Keratinocyte (primary cell): ENCODE measurements around the gene C19orf38. TPM values are rescaled to one million over a fixed set of nuclear protein-coding genes. Genes with fewer than 3 reads are reported as not detected.
A peak's percentile ranks its signal among the peaks of the same experiment; 100 is the strongest.

Source experiments
- DNase-seq: peaks from one replicate; pipeline ENCODE4 v3.0.0-alpha.2; 2011; ENCODE audit warnings: low read depth, missing footprints, low spot score
- FAIRE-seq: peaks from 2 replicates; lab custom pipeline; 2011; peaks lifted over from hg19 to GRCh38; lab: Jason Lieb, UNC
- H2AFZ ChIP-seq: 2 replicates; pipeline ENCODE4 v1.6.0; 2012; ENCODE audit warnings: low read length, control low read depth, inconsistent platforms; ENCODE audit not compliant: control insufficient read depth
- H3K27ac ChIP-seq: 2 replicates; pipeline ENCODE4 v1.5.1; 2011; ENCODE audit warnings: low read length; ENCODE audit not compliant: control insufficient read depth, insufficient read depth
- H3K27me3 ChIP-seq: 3 replicates; pipeline ENCODE4 v1.6.0; 2011; ENCODE audit warnings: low read length; ENCODE audit not compliant: control insufficient read depth, insufficient read depth; ENCODE audit errors: extremely low read depth
- H3K36me3 ChIP-seq, 2 experiments: 2 replicates in 1 of 2; 3 replicates in 1 of 2; pipeline ENCODE4 v1.5.1; 2011; ENCODE audit warnings: low read length in 2 of 2, mild to moderate bottlenecking in 1 of 2; ENCODE audit not compliant: control insufficient read depth in 2 of 2, insufficient read depth in 2 of 2; ENCODE audit errors: extremely low read depth in 1 of 2
- H3K4me1 ChIP-seq: 3 replicates; pipeline ENCODE4 v1.5.1; 2011; ENCODE audit warnings: low read length; ENCODE audit not compliant: control insufficient read depth, insufficient read depth; ENCODE audit errors: extremely low read depth
- H3K4me2 ChIP-seq: 3 replicates; pipeline ENCODE4 v1.6.0; 2011; ENCODE audit warnings: low read depth, low read length; ENCODE audit not compliant: control insufficient read depth, insufficient read depth; ENCODE audit errors: extremely low read depth
- H3K4me3 ChIP-seq, 3 experiments: fragments of 200-600 bp in 1 of 3; sonication (generic) in 1 of 3; 2 replicates in 2 of 3; 3 replicates in 1 of 3; pipeline ENCODE4 v1.5.1; 2011 to 2016; ENCODE audit warnings: low read length in 3 of 3, mild to moderate bottlenecking in 3 of 3, control low read depth in 2 of 3, inconsistent platforms in 1 of 3, low read depth in 1 of 3, mixed read lengths in 1 of 3, mixed run types in 1 of 3, moderate library complexity in 1 of 3; ENCODE audit not compliant: control insufficient read depth in 2 of 3, insufficient read depth in 2 of 3; ENCODE audit errors: extremely low read depth in 1 of 3
- H3K79me2 ChIP-seq: 2 replicates; pipeline ENCODE4 v1.6.0; 2012; ENCODE audit warnings: low read length; ENCODE audit not compliant: control insufficient read depth, insufficient read depth
- H3K9ac ChIP-seq: 3 replicates; pipeline ENCODE4 v1.6.0; 2011; ENCODE audit warnings: low read length; ENCODE audit not compliant: control insufficient read depth, insufficient read depth; ENCODE audit errors: extremely low read depth
- H3K9me1 ChIP-seq: 3 replicates; pipeline ENCODE4 v1.6.0; 2011; ENCODE audit warnings: low read length; ENCODE audit not compliant: control insufficient read depth, insufficient read depth; ENCODE audit errors: extremely low read depth
- H3K9me3 ChIP-seq: 2 replicates; pipeline ENCODE4 v1.5.1; 2012; ENCODE audit warnings: low read depth, low read length; ENCODE audit not compliant: control insufficient read depth
- H4K20me1 ChIP-seq: 3 replicates; pipeline ENCODE4 v1.6.0; 2011; ENCODE audit warnings: low read length; ENCODE audit not compliant: control insufficient read depth, insufficient read depth; ENCODE audit errors: extremely low read depth
- CTCF ChIP-seq, 3 experiments: IDR thresholded peaks in 1 of 3; conservative IDR thresholded peaks in 1 of 3; optimal IDR thresholded peaks in 1 of 3; 2 replicates in 2 of 3; 3 replicates in 1 of 3; pipeline versions ENCODE3 to v1.5.1; 2011; ENCODE audit warnings: low read length in 3 of 3, mild to moderate bottlenecking in 3 of 3, moderate library complexity in 2 of 3, control low read depth in 1 of 3, inconsistent platforms in 1 of 3; ENCODE audit not compliant: insufficient read depth in 2 of 3; ENCODE audit errors: extremely low read depth in 1 of 3
- EZH2 ChIP-seq: IDR thresholded peaks from one replicate; pipeline ENCODE4 v1.6.1; 2012; ENCODE audit warnings: inconsistent platforms, mild to moderate bottlenecking, low read length, moderate library complexity
- dilution Hi-C: fragments of 300-500 bp; cut with MboI; formaldehyde crosslinking; loops from one replicate; pipeline ENCODE4 v1.7.0; 2020; ENCODE audit warnings: low sequenced_read_pairs; ENCODE audit not compliant: extremely low pct_ligation_motif_present
- polyA plus RNA-seq, 5 experiments: library from polyadenylated mRNA; depleted of rRNA in 3 of 5; stranded (reverse) in 3 of 5; stranded (forward) in 1 of 5; unstranded in 1 of 5; fragments of >200 nt; gene quantifications; 1 replicate in 1 of 5; 2 replicates in 3 of 5; 3 replicates in 1 of 5; pipeline versions ENCODE4 v1.2.1 to v1.2.3, GENCODE V29; 2011 to 2012; ENCODE audit warnings: missing spikeins in 2 of 5, low read depth in 1 of 5, low replicate concordance in 1 of 5

The C19orf38 gene
- polyA plus RNA-seq, 1 donor (not counting 4 experiments of a cell fraction or from before 2014, with no cell fraction given) = 0.14 TPM

GRCh38 chr19:10858204-10858828 is 10.1 kb downstream of the C19orf38 start:
- dilution Hi-C loops = no loop called here
- Histone ChIP-seq H3K27ac (no peak overlapping the region), H3K36me3 (no peaks in the 10 kb centered on the region), H4K20me1 (no peaks in the 10 kb centered on the region), H3K79me2 (no peaks in the 10 kb centered on the region), H3K9me1 (no peaks in the 10 kb centered on the region), H3K9ac (no peak overlapping the region), H3K4me1 (no peaks in the 10 kb centered on the region), H2AFZ (no peak overlapping the region), H3K4me2 (no peak overlapping the region), H3K27me3 (no peaks in the 10 kb centered on the region), H3K4me3 (no peak overlapping the region), H3K9me3 (no peaks in the 10 kb centered on the region)
- no peak for TF ChIP-seq EZH2
- peak; percentile 78 to 92 (median 80) for TF ChIP-seq CTCF (optimal IDR thresholded peaks at IDR 0.05 in 1 of 3, IDR thresholded peaks at IDR 0.05 in 1 of 3, conservative IDR thresholded peaks at IDR 0.05 in 1 of 3; ENCODE audit: extremely low read depth in 1 of 3, insufficient read depth in 2 of 3, low read length in 3 of 3)
- no peak for FAIRE-seq
- no peak for DNase-seq

GRCh38 chr19:10861103-10861651 is 13.0 kb downstream of the C19orf38 start:
- DNase-seq (no peak), FAIRE-seq (no peak)
- no peak overlapping the region for H2AFZ ChIP-seq

More at GRCh38 chr19:10861103-10861651, 13.0 kb downstream of the C19orf38 start:
- Histone ChIP-seq H3K27ac (no peak overlapping the region), H4K20me1 (no peaks in the 10 kb centered on the region), H3K4me1 (peaks cover 4% of the 10 kb centered on the region), H3K9me1 (no peaks in the 10 kb centered on the region), H3K36me3 (no peaks in the 10 kb centered on the region), H3K9me3 (no peaks in the 10 kb centered on the region), H3K4me2 (no peak overlapping the region), H3K9ac (no peak overlapping the region), H3K27me3 (no peaks in the 10 kb centered on the region), H3K4me3 (no peak overlapping the region), H3K79me2 (no peaks in the 10 kb centered on the region)
- TF ChIP-seq CTCF (optimal IDR thresholded peaks at IDR 0.05 in 1 of 3, IDR thresholded peaks at IDR 0.05 in 1 of 3, conservative IDR thresholded peaks at IDR 0.05 in 1 of 3; ENCODE audit: extremely low read depth in 1 of 3, insufficient read depth in 2 of 3, low read length in 3 of 3) = peak; percentile 52 to 67 (median 62)
- no peak for TF ChIP-seq EZH2
- dilution Hi-C loops = no loop called here
